ENCODE data around the gene USP30. TPM values are rescaled to one million over a fixed set of nuclear protein-coding genes. Genes with fewer than 3 reads are reported as not detected.

Gene USP30
- total and polyA plus RNA-seq, 9 of the 15 experiments (the other 6 are each of a cell fraction or from before 2014, with no cell fraction given) = 1.4 to 15.2 (median 7.0) TPM

DNA sequence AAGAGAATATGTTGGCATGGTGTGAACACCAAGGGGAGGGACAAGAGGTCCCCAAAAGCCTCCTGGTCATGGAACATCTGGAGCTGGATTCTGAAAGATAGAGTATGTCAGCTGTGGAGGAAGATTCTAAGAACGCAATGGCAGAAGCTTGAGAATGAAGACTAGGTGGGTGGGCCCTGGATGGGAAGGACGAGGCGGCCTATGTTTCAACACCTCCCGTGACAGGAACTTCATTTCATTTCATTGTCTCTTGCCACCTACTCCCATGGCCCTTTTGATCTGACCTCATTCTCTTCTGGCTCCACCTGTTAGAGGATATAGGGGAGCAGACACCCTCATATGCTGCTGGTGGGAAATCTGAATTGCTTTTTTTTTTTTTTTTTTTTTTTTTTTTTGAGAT is 48.4 kb downstream of the USP30 start (continued):
- TF ChIP-seq, protein P1, sequence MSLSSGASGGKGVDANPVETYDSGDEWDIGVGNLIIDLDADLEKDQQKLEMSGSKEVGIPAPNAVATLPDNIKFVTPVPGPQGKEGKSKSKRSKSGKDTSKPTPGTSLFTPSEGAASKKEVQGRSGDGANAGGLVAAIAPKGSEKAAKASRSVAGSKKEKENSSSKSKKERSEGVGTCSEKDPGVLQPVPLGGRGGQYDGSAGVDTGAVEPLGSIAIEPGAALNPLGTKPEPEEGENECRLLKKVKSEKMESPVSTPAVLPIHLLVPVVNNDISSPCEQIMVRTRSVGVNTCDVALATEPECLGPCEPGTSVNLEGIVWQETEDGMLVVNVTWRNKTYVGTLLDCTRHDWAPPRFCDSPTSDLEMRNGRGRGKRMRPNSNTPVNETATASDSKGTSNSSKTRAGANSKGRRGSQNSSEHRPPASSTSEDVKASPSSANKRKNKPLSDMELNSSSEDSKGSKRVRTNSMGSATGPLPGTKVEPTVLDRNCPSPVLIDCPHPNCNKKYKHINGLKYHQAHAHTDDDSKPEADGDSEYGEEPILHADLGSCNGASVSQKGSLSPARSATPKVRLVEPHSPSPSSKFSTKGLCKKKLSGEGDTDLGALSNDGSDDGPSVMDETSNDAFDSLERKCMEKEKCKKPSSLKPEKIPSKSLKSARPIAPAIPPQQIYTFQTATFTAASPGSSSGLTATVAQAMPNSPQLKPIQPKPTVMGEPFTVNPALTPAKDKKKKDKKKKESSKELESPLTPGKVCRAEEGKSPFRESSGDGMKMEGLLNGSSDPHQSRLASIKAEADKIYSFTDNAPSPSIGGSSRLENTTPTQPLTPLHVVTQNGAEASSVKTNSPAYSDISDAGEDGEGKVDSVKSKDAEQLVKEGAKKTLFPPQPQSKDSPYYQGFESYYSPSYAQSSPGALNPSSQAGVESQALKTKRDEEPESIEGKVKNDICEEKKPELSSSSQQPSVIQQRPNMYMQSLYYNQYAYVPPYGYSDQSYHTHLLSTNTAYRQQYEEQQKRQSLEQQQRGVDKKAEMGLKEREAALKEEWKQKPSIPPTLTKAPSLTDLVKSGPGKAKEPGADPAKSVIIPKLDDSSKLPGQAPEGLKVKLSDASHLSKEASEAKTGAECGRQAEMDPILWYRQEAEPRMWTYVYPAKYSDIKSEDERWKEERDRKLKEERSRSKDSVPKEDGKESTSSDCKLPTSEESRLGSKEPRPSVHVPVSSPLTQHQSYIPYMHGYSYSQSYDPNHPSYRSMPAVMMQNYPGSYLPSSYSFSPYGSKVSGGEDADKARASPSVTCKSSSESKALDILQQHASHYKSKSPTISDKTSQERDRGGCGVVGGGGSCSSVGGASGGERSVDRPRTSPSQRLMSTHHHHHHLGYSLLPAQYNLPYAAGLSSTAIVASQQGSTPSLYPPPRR (CRISPR knock-in tag; IDR thresholded peaks at IDR 0.05; ENCODE audit: borderline replicate concordance) = no peak
- TF ChIP-seq CBX1 (IDR thresholded peaks at IDR 0.05; ENCODE audit: low read depth) (no peak), SREBF1 (IDR thresholded peaks at IDR 0.05; ENCODE audit: borderline replicate concordance, low read depth, low read length) (no peak), USF2 (CRISPR knock-in tag; IDR thresholded peaks at IDR 0.05) (no peak), IFI16 (CRISPR knock-in tag; IDR thresholded peaks at IDR 0.05) (no peak), CBFB (CRISPR knock-in tag; IDR thresholded peaks at IDR 0.05) (no peak), FOXM1 (IDR thresholded peaks at IDR 0.05; ENCODE audit: low read depth) (no peak), FOXM1 (CRISPR knock-in tag; IDR thresholded peaks at IDR 0.05; ENCODE audit: low read depth) (no peak), NELFE (IDR thresholded peaks at IDR 0.05; ENCODE audit: insufficient read depth, insufficient read length) (no peak), SMARCB1 (IDR thresholded peaks at IDR 0.05; ENCODE audit: insufficient read length, low read depth) (no peak)
- TF ChIP-seq, protein P2, sequence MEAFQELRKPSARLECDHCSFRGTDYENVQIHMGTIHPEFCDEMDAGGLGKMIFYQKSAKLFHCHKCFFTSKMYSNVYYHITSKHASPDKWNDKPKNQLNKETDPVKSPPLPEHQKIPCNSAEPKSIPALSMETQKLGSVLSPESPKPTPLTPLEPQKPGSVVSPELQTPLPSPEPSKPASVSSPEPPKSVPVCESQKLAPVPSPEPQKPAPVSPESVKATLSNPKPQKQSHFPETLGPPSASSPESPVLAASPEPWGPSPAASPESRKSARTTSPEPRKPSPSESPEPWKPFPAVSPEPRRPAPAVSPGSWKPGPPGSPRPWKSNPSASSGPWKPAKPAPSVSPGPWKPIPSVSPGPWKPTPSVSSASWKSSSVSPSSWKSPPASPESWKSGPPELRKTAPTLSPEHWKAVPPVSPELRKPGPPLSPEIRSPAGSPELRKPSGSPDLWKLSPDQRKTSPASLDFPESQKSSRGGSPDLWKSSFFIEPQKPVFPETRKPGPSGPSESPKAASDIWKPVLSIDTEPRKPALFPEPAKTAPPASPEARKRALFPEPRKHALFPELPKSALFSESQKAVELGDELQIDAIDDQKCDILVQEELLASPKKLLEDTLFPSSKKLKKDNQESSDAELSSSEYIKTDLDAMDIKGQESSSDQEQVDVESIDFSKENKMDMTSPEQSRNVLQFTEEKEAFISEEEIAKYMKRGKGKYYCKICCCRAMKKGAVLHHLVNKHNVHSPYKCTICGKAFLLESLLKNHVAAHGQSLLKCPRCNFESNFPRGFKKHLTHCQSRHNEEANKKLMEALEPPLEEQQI (IDR thresholded peaks at IDR 0.05) = no peak

All from K562 (cell line).